ENCODE measurements around the gene SLC12A3.

DNA sequence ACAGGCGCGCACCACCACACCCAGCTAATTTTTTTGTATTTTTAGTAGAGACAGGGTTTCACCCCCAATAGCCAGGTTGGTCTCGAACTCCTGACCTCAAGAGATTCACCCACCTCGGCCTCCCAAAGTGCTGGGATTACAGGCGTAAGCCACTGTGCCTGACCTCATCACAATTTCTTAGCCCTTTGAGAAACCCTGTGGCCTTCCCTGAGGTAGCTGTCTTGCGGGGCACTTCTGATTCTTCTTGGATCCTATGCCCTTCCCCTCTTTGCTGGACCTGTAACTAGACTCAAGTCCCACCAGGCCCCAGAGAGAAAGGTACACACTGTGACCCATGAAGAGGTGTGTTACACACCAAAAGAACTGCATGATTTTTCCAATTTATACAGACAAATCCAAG lies 83.2 kb downstream of the SLC12A3 start:
- no peak for TF ChIP-seq EP300 (IDR thresholded peaks at IDR 0.05)
- TF ChIP-seq POLR2AphosphoS5 (IDR thresholded peaks at IDR 0.05), result no peak
- TF ChIP-seq, protein P1, sequence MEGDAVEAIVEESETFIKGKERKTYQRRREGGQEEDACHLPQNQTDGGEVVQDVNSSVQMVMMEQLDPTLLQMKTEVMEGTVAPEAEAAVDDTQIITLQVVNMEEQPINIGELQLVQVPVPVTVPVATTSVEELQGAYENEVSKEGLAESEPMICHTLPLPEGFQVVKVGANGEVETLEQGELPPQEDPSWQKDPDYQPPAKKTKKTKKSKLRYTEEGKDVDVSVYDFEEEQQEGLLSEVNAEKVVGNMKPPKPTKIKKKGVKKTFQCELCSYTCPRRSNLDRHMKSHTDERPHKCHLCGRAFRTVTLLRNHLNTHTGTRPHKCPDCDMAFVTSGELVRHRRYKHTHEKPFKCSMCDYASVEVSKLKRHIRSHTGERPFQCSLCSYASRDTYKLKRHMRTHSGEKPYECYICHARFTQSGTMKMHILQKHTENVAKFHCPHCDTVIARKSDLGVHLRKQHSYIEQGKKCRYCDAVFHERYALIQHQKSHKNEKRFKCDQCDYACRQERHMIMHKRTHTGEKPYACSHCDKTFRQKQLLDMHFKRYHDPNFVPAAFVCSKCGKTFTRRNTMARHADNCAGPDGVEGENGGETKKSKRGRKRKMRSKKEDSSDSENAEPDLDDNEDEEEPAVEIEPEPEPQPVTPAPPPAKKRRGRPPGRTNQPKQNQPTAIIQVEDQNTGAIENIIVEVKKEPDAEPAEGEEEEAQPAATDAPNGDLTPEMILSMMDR (IDR thresholded peaks at IDR 0.05), result no peak
- no peak for TF ChIP-seq POLR2A (IDR thresholded peaks at IDR 0.05; ENCODE audit: low read depth)

All from esophagus muscularis mucosa (tissue), 4 donors.